ENCODE data around the gene AP1G2.
A peak's percentile ranks its signal among the peaks of the same experiment; 100 is the strongest.

Gene AP1G2

GRCh38 chr14:23571701-23572523 lies 4.3 kb upstream of the AP1G2 start:
- H3K4me1 ChIP-seq: peaks cover 13% of the 10 kb centered on the region
- in situ Hi-C loops (cut with MboI; ENCODE audit: low sequenced_read_pairs): no loop called here
- no peak overlapping the region for H3K4me3 ChIP-seq
- no peaks in the 10 kb centered on the region for H3K36me3 ChIP-seq (replicated peaks)
- no peaks in the 10 kb centered on the region for H3K9me3 ChIP-seq
- H3K27me3 ChIP-seq (ENCODE audit: low read depth): no peaks in the 10 kb centered on the region
- no peak for DNase-seq (ENCODE audit: low spot score in 2 of 2)

GRCh38 chr14:23570806-23571483 lies 3.4 kb upstream of the AP1G2 start:
- in situ Hi-C loops (cut with MboI; ENCODE audit: low sequenced_read_pairs): no loop called here
- H3K4me1 ChIP-seq: peaks cover 18% of the 10 kb centered on the region
- no peaks in the 10 kb centered on the region for H3K9me3 ChIP-seq
- DNase-seq (ENCODE audit: low spot score in 2 of 2): peak in 1 of 2 experiments; percentile 4
- H3K4me3 ChIP-seq: no peak overlapping the region
- H3K36me3 ChIP-seq (replicated peaks): peaks cover 3% of the 10 kb centered on the region; the same call in 1 of the 2 replicates
- H3K27me3 ChIP-seq (ENCODE audit: low read depth): no peaks in the 10 kb centered on the region

DNA sequence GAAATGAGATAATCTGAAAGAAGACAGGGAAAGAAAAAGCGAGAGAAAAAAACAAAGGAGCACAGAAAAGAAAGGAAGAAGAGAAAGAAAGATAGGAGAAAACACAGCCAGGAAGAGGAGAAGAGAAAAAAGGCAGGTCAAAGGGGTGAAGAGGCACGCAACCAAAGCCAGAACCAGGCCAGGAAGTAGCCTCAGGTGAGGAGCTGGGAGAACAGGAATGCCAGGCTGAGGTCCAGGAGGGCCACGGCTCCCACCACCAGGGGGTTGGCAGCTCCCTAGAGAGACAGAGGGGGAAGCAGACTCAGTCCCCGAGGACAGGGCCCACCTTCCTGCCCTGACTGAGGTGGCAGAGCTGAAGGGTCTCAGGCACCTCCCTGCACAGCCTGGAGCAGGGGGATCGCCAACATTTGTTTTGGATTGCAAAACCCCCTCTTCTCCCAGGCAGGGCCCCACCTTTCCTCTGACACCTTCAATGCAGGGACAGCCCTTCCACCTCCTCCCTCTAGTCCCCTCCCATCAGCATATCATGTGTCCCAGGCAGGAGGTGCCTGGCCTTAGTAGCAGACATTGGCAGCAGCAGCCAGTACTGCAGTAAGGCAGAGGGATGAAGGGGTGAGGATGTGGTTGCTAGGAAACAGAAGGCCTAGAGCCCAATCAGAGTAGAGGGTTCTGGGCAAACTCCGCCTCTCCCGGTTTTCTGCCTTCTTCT lies 2.0 kb upstream of the AP1G2 start:
- H3K9me3 ChIP-seq: no peaks in the 10 kb centered on the region
- H3K4me1 ChIP-seq: peaks cover 18% of the 10 kb centered on the region
- H3K27me3 ChIP-seq (ENCODE audit: low read depth): no peaks in the 10 kb centered on the region
- no peak overlapping the region for H3K4me3 ChIP-seq
- in situ Hi-C loops (cut with MboI; ENCODE audit: low sequenced_read_pairs): no loop called here
- peak; percentile 14 to 16 for DNase-seq (ENCODE audit: low spot score in 2 of 2)
- H3K36me3 ChIP-seq (replicated peaks): peaks cover 3% of the 10 kb centered on the region

- in situ Hi-C loops (cut with MboI; ENCODE audit: low sequenced_read_pairs): no loop called here
- no peaks in the 10 kb centered on the region for H3K9me3 ChIP-seq
- peak in 1 of 2 experiments; percentile 63 for DNase-seq (ENCODE audit: low spot score in 2 of 2)
- H3K4me1 ChIP-seq: peaks cover 18% of the 10 kb centered on the region
- H3K4me3 ChIP-seq: no peak overlapping the region
- H3K36me3 ChIP-seq (replicated peaks): peaks cover 3% of the 10 kb centered on the region
- no peaks in the 10 kb centered on the region for H3K27me3 ChIP-seq (ENCODE audit: low read depth)
Observed at GRCh38 chr14:23568600-23569331, 1.2 kb upstream of the AP1G2 start.

- no peaks in the 10 kb centered on the region for H3K9me3 ChIP-seq
- no peaks in the 10 kb centered on the region for H3K27me3 ChIP-seq (ENCODE audit: low read depth)
- in situ Hi-C loops (cut with MboI; ENCODE audit: low sequenced_read_pairs): no loop called here
- no peak for DNase-seq (ENCODE audit: low spot score in 2 of 2)
- peaks cover 18% of the 10 kb centered on the region for H3K4me1 ChIP-seq
- peaks cover 9% of the 10 kb centered on the region for H3K36me3 ChIP-seq (replicated peaks)
- peak overlapping the region; percentile 79 for H3K4me3 ChIP-seq
Observed at GRCh38 chr14:23568021-23568599, 519 bp upstream of the AP1G2 start.

DNA sequence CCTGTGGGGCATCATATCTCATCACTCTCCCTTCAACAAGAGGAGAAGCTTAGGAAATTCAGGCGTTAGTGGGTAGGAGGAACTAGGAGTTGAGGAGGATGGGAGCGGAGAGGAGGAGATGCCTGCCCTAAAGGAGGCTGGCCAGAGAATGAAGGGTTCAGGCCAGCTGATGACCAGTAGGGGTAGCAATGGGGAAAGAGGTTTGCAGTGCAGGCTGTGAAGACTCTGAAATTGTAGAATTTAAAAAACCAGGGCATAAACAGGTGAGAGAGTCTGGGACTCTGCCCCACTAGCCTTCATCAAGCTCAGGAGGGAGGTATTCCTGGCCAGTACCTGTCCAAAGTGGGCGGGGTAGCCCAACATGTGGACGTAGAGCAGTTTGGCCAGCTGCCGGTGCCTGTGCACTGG lies 809 bp downstream of the AP1G2 start:
- in situ Hi-C loops (cut with MboI; ENCODE audit: low sequenced_read_pairs): no loop called here

DNA sequence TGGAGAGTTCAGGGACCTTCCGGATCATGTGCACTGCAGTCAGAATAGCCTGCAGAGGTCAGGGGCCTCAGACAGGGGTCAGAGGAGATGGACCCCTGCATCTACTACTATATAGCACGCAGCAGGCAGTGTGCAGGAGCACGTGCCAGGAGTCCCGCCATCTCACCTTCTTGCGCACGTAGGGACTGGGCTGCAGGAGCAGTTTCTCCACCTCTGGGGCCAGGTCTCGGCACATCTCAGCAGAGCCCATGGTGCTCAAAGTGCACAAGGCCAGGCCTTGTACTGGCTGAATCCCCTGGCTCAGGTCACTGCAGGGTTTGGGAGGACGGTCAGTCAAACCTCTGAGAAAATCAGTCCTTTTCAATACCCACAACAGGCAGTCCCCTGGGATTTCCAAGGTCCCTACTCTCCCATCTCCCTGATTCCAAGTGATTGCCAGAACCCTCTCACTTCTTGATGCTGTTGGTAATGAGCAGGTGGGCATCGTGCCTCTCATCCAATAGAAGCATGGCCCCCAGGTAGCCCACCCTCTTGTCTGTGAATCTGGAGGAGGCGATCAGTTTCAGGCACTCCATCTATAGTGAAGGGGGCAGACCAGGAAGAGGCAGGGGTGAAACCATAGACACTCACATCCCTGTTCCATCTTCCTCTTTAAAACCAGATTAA lies 1.3 kb downstream of the AP1G2 start:
- Histone ChIP-seq H3K4me1 (peaks cover 18% of the 10 kb centered on the region), H3K36me3 (replicated peaks) (peaks cover 26% of the 10 kb centered on the region), H3K4me3 (peak overlapping the region; percentile 79), H3K9me3 (no peaks in the 10 kb centered on the region), H3K27me3 (ENCODE audit: low read depth) (no peaks in the 10 kb centered on the region)
- in situ Hi-C loops (cut with MboI; ENCODE audit: low sequenced_read_pairs): no loop called here
- no peak for DNase-seq (ENCODE audit: low spot score in 2 of 2)

More for the DNA sequence above, 809 bp downstream of the AP1G2 start:
- H3K36me3 ChIP-seq (replicated peaks): peaks cover 21% of the 10 kb centered on the region
- no peaks in the 10 kb centered on the region for H3K9me3 ChIP-seq
- no peak for DNase-seq (ENCODE audit: low spot score in 2 of 2)
- H3K4me3 ChIP-seq: peak overlapping the region; percentile 79
- H3K27me3 ChIP-seq (ENCODE audit: low read depth): no peaks in the 10 kb centered on the region
- peaks cover 18% of the 10 kb centered on the region for H3K4me1 ChIP-seq

DNA sequence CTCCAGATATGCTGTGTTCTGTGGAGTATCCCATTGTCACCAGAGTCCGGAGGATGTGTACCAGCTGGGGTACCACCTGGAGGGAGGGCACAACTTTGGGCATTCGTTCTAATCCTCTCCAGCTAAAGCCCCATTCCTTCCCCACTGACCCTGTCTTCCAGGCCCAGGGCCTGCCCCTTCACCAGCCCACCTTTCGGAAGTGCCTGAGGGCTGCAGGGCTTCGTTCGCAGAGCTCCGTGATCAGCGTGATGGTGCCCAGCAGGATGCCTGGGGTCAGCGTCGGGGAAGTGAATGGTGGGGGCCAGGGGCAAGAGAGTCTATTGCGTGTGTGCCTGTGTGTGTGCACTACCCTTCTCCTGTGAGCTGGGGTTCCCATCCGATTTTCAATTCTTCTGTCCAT lies 2.0 kb downstream of the AP1G2 start:
- H3K36me3 ChIP-seq (replicated peaks): peaks cover 32% of the 10 kb centered on the region
- H3K9me3 ChIP-seq: no peaks in the 10 kb centered on the region
- in situ Hi-C loops (cut with MboI; ENCODE audit: low sequenced_read_pairs): no loop called here
- H3K4me3 ChIP-seq: no peak overlapping the region
- H3K27me3 ChIP-seq (ENCODE audit: low read depth): no peaks in the 10 kb centered on the region
- peaks cover 18% of the 10 kb centered on the region for H3K4me1 ChIP-seq
- DNase-seq (ENCODE audit: low spot score in 2 of 2): no peak

GRCh38 chr14:23564876-23565275 lies 2.7 kb downstream of the AP1G2 start:
- Histone ChIP-seq H3K4me1 (peaks cover 18% of the 10 kb centered on the region), H3K36me3 (replicated peaks) (peaks cover 36% of the 10 kb centered on the region), H3K9me3 (no peaks in the 10 kb centered on the region), H3K4me3 (no peak overlapping the region), H3K27me3 (ENCODE audit: low read depth) (no peaks in the 10 kb centered on the region)
- no peak for DNase-seq (ENCODE audit: low spot score in 2 of 2)
- in situ Hi-C loops (cut with MboI; ENCODE audit: low sequenced_read_pairs): loop anchor here (5.0 kb wide), 1 partner anchor 83 kb away; no protein-coding TSS in a partner anchor

- in situ Hi-C loops (cut with MboI; ENCODE audit: low sequenced_read_pairs): loop anchor here (5.0 kb wide), 1 partner anchor 82 kb away; no protein-coding TSS in a partner anchor
- Histone ChIP-seq H3K27me3 (ENCODE audit: low read depth) (no peaks in the 10 kb centered on the region), H3K36me3 (replicated peaks) (peaks cover 41% of the 10 kb centered on the region), H3K4me1 (peaks cover 18% of the 10 kb centered on the region), H3K9me3 (no peaks in the 10 kb centered on the region), H3K4me3 (no peak overlapping the region)
- no peak for DNase-seq (ENCODE audit: low spot score in 2 of 2)
Observed at GRCh38 chr14:23564181-23564812, 3.3 kb downstream of the AP1G2 start.

GRCh38 chr14:23563473-23564180 lies 4.0 kb downstream of the AP1G2 start:
- peaks cover 47% of the 10 kb centered on the region for H3K36me3 ChIP-seq (replicated peaks)
- in situ Hi-C loops (cut with MboI; ENCODE audit: low sequenced_read_pairs): loop anchor here (5.0 kb wide), 1 partner anchor 81 kb away; no protein-coding TSS in a partner anchor

More at GRCh38 chr14:23563473-23564180, 4.0 kb downstream of the AP1G2 start:
- Histone ChIP-seq H3K9me3 (no peaks in the 10 kb centered on the region), H3K4me1 (peaks cover 14% of the 10 kb centered on the region), H3K4me3 (no peak overlapping the region), H3K27me3 (ENCODE audit: low read depth) (no peaks in the 10 kb centered on the region)
- DNase-seq (ENCODE audit: low spot score in 2 of 2): no peak

All from HAP-1 (cell line).